Skin of body (tissue), 2 donors: ENCODE data around the gene CAMK2G. TPM values are rescaled to one million over a fixed set of nuclear protein-coding genes. Genes with fewer than 3 reads are reported as not detected.

Experiments
- DNase-seq: peaks from one replicate; lab custom pipeline; 2025; lab: John Stamatoyannopoulos, UW
- total RNA-seq: library from RNA; depleted of rRNA; stranded (reverse); fragments of >200 nt; gene quantifications from one replicate; pipeline ENCODE4 v1.2.3, GENCODE V29; 2014

The CAMK2G gene
- total RNA-seq, 1 donor from 2014 or later: 19.2 TPM

- no peak for DNase-seq
Observed at GRCh38 chr10:73884017-73884416, 9.7 kb upstream of the CAMK2G start.

DNA sequence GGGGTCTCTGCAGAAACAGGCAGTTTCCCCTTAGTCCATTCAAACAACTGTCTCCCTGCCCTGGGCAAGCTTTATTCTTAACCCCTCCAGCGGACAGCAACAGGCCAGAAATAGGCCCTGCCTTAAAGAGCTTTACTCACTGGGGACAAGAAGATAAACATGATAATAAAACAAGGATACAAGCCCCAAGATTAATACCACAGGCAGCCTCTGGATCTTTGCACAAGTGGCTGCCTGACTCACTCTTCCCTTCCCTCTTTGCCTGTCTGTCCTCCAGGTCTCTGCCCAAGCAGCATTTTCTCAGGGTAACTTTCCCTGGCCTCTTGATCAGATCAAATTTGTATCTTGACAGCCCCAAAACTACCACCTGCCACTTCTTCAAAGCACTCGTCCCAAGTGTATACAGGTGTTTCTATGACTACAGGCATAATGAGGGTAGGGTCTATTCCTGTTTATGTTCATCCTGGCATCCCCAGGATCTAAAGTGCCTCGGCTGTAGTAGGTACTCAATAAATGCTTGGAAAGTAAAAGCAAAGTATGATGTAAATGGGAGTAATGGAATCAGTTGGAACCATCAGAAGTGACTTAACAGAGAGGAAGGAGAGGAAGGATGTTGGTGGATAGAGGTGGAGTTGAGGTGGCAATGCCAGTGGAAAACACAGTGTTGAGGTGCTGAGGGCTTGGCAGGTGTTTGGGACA, 7.0 kb upstream of the CAMK2G start:
- DNase-seq: no peak

DNA sequence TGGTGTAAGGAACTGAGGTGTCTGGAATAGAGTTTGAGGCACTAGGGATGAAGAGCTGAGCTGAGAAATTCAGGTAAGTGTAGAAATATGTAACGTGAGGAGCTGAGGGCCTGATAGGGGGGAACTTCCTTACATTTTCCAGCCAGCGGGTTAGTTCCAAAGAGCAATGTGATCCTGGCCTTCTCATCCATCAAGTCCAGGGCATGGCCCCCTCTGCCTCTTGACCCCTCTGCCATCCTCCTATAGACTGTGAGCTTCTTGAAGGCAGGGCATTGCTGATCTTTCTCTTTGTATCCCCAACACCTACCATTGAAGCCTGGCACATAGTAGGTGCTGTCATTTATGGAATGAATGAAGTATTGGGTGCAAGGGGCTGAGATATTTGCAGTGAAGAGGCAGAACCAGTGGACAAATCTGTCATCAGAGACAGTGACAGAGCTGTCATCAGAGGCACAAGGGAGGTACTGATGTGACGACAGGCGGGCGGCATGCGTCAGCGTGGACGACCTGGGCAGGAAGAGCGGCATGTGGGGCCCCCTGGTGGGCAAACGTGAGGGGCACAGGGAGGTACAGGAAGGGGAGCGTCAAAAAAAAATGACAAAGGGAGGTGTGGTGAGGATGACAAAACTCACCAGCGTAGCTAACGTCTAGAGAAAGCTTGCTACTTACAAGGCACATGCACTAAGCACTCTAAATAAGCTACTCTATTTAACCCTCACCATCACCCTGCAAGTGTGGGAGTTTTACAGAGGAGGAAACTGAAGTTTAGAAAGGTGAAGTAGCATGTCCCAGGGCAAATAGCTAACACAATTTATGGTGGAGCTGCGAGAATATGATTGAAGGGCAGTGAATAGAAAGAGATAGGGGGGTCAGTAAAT, 5.2 kb upstream of the CAMK2G start:
- DNase-seq: peak; percentile 53

DNA sequence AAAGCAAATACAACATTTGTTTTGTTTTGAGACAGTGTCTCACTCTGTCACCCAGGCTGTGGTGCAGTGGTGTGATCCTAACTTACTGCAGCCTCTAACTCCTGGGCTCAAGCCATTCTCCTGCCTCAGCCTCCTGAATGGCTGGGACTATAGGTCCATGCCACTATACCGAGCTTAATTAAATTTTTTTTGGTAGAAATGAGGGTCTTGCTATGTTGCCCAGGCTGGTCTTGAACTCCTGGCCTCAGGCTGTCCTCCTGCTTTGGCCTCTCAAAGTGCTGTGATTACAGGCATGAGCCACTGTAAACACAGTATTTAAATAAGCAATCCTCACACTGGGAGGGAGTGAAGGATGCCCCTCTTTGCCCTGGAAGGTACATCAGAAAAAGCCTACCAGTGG, 4.0 kb upstream of the CAMK2G start:
- no peak for DNase-seq

DNA sequence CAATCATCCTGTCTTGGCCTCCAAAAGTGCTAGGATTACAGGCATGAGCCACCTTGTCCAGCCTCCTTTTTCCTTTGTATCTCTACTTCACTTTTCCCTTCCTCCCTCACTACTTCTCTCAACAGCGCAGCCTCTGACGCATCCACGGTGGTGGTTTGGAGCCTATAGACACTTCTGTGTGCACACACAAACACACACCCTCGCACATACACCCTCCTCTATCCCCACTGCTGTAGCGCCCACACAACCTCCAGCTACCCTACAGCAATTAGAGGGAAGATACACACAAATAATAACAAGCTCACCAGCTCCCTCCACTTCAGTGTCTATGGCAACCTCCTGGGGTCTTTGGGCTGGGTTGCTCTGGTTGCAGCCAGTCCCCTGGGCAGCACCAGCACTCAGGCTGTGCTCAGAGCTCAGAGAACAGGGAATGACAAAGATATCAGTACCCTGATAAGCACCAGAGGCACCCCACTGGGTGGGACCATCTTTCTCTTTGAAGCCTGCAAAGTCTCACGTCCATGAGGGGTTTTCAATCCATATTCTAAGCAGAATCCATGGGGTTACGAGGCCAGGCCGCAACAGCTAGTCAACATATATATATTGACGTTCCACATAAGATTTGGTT, 3.3 kb upstream of the CAMK2G start:
- no peak for DNase-seq

DNA sequence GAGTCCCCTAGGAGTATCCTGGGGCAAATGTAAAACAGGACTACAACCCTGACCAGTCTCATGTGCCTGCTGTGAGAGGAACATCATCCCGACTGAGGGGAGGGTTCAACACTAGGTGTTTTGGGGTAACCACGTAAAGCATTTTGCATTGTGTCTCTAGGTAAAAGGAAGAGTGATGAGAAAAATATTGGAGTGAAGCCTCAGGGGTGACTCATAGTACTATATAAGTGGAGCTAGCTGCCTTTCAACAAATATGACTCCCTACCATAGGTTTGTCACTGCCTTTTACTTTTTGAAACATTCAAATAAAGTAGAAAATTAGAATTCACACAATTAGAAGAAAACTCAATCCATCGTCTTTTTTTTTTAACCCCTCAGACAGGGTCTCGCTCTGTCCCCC, 2.6 kb upstream of the CAMK2G start:
- DNase-seq: no peak

DNA sequence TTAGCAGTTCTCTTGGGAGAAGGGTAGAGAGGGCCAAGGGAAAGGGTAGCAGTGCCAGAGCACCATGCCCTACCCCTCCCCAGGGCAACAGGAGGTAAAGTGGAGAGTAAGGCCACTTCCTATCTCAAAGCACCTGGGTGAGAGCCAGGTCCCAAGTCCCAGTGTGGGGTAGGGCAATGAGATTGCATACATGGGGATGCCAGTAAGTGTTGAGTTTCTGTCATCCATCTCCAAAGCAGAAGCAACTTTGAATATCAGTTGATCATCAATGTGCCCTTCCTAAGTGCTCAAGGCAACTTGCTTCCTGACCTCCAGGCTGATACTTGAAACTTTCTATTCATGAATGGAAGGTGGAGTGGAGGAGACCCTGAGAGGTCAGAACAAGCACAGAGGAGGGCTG, 2.2 kb upstream of the CAMK2G start:
- DNase-seq: no peak

GRCh38 chr10:73876157-73876556, 1.8 kb upstream of the CAMK2G start:
- no peak for DNase-seq

DNA sequence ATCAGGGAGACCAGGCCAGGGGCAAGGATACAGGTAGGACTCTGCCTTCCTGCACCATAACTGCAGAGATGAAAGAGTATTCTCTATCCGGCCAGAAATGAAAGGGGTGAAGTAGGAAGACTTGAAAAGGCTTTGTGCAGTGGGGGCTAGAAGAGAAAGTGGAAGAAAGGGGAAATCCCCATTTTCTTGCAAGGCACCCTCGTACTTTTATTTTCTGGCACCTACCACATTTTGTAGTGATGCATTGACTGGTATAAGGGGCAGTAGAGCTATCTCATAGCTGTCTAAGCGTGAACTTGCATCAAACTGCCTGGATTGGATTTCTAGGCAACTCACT, 752 bp upstream of the CAMK2G start:
- peak; percentile 10 for DNase-seq

- DNase-seq: no peak
Observed at GRCh38 chr10:73873838-73874215, 528 bp downstream of the CAMK2G start.

- no peak for DNase-seq
Observed at GRCh38 chr10:73873142-73873837, 1.1 kb downstream of the CAMK2G start.

GRCh38 chr10:73872190-73872710, 2.1 kb downstream of the CAMK2G start:
- no peak for DNase-seq

GRCh38 chr10:73871295-73872189, 2.8 kb downstream of the CAMK2G start:
- DNase-seq: no peak

DNA sequence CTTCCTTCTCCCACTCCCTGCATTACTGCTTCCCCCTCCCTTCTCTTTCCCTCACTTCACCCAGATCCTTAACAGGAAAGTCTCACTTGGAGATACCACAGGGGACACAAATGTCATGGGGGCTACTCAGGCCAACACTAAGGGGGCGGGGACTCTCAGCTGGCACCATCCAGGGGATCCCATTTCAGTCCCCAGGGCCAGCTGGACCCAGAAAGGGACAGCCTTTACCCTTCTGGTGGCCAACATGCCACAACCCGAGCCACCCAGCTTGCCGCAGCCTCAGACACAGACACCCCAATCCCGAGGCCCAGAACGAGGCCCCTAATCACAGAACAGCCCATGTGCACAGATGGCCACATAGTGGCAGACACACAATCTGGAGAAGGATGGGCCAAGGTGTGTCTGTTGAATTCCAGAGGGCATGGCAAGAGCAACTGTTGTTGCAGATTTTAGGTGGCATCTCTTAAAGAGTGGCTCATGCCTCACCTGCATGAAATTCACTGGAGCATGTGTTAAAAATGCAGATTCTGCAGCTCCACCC, 5.6 kb downstream of the CAMK2G start:
- no peak for DNase-seq

- no peak for DNase-seq
Observed at GRCh38 chr10:73867871-73868631, 6.3 kb downstream of the CAMK2G start.

- DNase-seq: peak; percentile 13
Observed at GRCh38 chr10:73867126-73867807, 7.1 kb downstream of the CAMK2G start.

- DNase-seq: no peak
Observed at GRCh38 chr10:73866621-73867020, 7.7 kb downstream of the CAMK2G start.

- no peak for DNase-seq
Observed at GRCh38 chr10:73865459-73866442, 8.6 kb downstream of the CAMK2G start.
